Fibroblast of skin of back (primary cell): ENCODE data around the gene PRKAG2.

Source experiments
- DNase-seq: peaks from one replicate; pipeline ENCODE4 v3.0.0-alpha.2; 2013

The PRKAG2 gene

DNA sequence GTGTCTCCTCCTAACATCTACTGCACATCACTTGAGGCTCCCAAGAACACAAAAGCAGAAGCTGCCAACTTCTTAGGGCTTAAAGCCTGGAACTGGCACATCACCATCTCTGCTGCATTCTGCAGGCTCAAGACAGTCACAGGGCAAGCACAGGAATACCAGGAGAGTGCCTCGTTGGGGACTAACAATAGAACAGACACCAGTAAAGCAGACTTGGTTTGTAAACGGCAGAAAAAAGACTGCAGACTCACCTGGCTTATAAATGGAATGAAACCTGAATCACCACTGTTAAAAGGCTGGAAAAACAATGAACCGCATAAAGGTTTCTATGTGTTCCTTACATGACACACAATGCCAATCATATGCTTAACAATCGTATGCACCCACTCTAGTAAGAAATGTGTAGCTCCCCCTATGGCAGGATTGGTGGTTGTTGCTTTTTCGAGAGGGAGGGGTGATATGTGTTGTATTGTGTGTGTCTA lies 370.0 kb downstream of the PRKAG2 start:
- DNase-seq = no peak
